RWPE2 (cell line): ENCODE results near the gene ZC3H6.

Experiments used
- ATAC-seq: fragments of 200-7000 bp; cut with Tn5 transposase; 3 replicates; pipeline ENCODE4 v1.9.1; 2021; ENCODE audit warnings: low read depth
- DNase-seq: peaks from one replicate; pipeline ENCODE4 v3.0.0-alpha.2; 2020; ENCODE audit warnings: low spot score
- H3K27ac ChIP-seq: fragments of 450-650 bp; 2 replicates; pipeline ENCODE4 v1.5.1; 2017; ENCODE audit warnings: mild to moderate bottlenecking; ENCODE audit not compliant: poor library complexity, severe bottlenecking
- H3K27me3 ChIP-seq: fragments of 250-450 bp; sonication (Bioruptor Pico); 2 replicates; pipeline ENCODE4 v1.5.1; 2021; ENCODE audit warnings: mild to moderate bottlenecking, moderate library complexity; ENCODE audit not compliant: insufficient read depth, poor library complexity, severe bottlenecking
- H3K36me3 ChIP-seq: fragments of 250-450 bp; sonication (Bioruptor Pico); 2 replicates; pipeline ENCODE4 v1.5.1; 2020; ENCODE audit warnings: low read depth, mild to moderate bottlenecking, moderate library complexity
- H3K4me1 ChIP-seq: fragments of 250-450 bp; sonication (Bioruptor Pico); 2 replicates; pipeline ENCODE4 v1.5.1; 2021; ENCODE audit warnings: mild to moderate bottlenecking, moderate library complexity; ENCODE audit not compliant: insufficient read depth, poor library complexity, severe bottlenecking
- H3K4me3 ChIP-seq: fragments of 250-450 bp; sonication (Bioruptor Pico); 2 replicates; pipeline ENCODE4 v1.5.1; 2021; ENCODE audit warnings: mild to moderate bottlenecking, moderate library complexity; ENCODE audit not compliant: severe bottlenecking
- H3K9me3 ChIP-seq: fragments of 250-450 bp; sonication (Bioruptor Pico); 2 replicates; pipeline ENCODE4 v1.5.1; 2021; ENCODE audit warnings: mild to moderate bottlenecking, moderate library complexity; ENCODE audit not compliant: severe bottlenecking
- CTCF ChIP-seq: fragments of 450-650 bp; IDR thresholded peaks from one replicate; pipeline ENCODE4 v1.5.1; 2017; ENCODE audit warnings: mild to moderate bottlenecking, moderate library complexity; ENCODE audit not compliant: poor library complexity, severe bottlenecking

ZC3H6 gene

GRCh38 chr2:112322919-112323318, 47.5 kb downstream of the ZC3H6 start:
- H3K4me1 ChIP-seq, result no peaks in the 10 kb centered on the region
- ATAC-seq, result no peak
- no peak for DNase-seq
- H3K27me3 ChIP-seq, result no peaks in the 10 kb centered on the region
- H3K9me3 ChIP-seq, result no peaks in the 10 kb centered on the region
- H3K36me3 ChIP-seq, result no peaks in the 10 kb centered on the region
- no peak for TF ChIP-seq CTCF
- no peak overlapping the region for H3K4me3 ChIP-seq
- H3K27ac ChIP-seq, result no peak overlapping the region

GRCh38 chr2:112332123-112332696, 56.8 kb downstream of the ZC3H6 start:
- H3K4me1 ChIP-seq, result no peaks in the 10 kb centered on the region
- H3K4me3 ChIP-seq, result no peak overlapping the region
- ATAC-seq, result no peak
- TF ChIP-seq CTCF, result no peak
- H3K27me3 ChIP-seq, result no peaks in the 10 kb centered on the region
- H3K9me3 ChIP-seq, result peaks cover 3% of the 10 kb centered on the region
- DNase-seq, result no peak
- peaks cover 5% of the 10 kb centered on the region; the same call in 1 of the 2 replicates for H3K36me3 ChIP-seq
- no peak overlapping the region for H3K27ac ChIP-seq

DNA sequence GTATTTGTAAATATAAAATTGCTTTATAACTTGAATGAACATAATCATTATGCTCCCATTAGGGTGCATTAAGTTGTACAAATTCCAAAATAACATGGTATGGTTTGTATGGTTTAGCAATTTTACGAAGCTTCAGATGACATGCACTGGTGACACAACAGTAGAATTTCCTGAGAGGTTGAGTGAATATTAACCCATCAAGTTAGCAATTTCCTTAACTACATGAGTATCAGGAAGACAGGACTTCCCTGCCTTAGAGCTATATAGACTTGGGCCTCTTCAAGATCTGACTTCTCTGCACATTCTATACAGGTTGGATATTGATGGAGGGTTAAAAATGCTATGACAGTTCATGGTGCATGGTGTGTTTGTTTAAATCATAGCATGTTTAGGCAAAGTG, 60.2 kb downstream of the ZC3H6 start:
- Histone ChIP-seq H3K27me3 (no peaks in the 10 kb centered on the region), H3K27ac (no peak overlapping the region), H3K36me3 (no peaks in the 10 kb centered on the region), H3K4me3 (no peak overlapping the region), H3K4me1 (peaks cover 10% of the 10 kb centered on the region), H3K9me3 (no peaks in the 10 kb centered on the region)
- no peak for DNase-seq
- TF ChIP-seq CTCF, result no peak
- ATAC-seq, result no peak

GRCh38 chr2:112339986-112340385, 64.6 kb downstream of the ZC3H6 start:
- no peak for TF ChIP-seq CTCF
- peaks cover 18% of the 10 kb centered on the region for H3K4me1 ChIP-seq
- no peak for DNase-seq

DNA sequence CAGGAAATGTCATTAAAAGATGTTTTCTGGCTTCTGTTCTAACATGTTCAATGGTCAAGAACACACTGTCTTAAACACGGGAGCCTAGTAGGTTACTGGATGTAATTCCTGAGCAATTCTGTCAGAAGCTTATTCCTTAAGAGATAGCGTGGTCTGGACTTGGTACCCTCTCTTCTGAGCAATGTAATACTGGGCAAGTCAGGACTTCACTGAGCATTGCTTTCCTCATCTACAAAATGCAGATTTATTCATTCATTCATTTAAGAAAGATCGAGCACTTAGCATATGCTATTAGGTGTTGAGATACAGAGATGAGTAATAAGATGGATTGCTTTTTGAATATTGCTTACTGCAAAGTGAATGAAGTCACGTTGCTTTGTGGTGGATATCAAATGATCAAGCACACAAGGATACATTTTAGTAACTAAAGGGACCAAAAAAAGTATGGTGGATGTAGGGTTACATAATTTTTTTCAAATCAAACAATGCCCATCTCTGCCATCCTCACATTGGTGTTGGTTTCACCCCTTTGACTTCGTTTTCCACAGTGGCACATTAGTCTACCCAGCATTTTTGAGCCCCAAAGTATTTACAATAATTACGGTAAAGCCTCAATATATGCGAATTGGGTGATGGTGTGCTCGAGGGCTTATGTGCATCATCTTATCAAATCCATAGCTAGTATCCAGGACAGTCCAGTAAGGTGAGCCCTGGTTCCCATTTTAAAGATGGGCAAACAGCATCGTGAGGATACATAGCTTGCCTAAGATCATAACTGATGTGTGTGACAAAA, 65.3 kb downstream of the ZC3H6 start:
- Histone ChIP-seq H3K4me1 (peaks cover 18% of the 10 kb centered on the region), H3K4me3 (no peak overlapping the region), H3K27me3 (no peaks in the 10 kb centered on the region), H3K36me3 (no peaks in the 10 kb centered on the region), H3K9me3 (no peaks in the 10 kb centered on the region), H3K27ac (peak overlapping the region; percentile 51)
- DNase-seq (no peak), ATAC-seq (peak; percentile 82)
- no peak for TF ChIP-seq CTCF

More at GRCh38 chr2:112339986-112340385, 64.6 kb downstream of the ZC3H6 start:
- no peaks in the 10 kb centered on the region for H3K36me3 ChIP-seq
- no peaks in the 10 kb centered on the region for H3K9me3 ChIP-seq
- H3K4me3 ChIP-seq, result no peak overlapping the region
- H3K27me3 ChIP-seq, result no peaks in the 10 kb centered on the region
- H3K27ac ChIP-seq, result peak overlapping the region; percentile 51
- no peak for ATAC-seq
